GM21360 (cell line): Measurements from ENCODE around the gene BEND5.
A peak's percentile ranks its signal among the peaks of the same experiment; 100 is the strongest.

ENCODE experiments used
- ATAC-seq: cut with Tn5 transposase; IDR thresholded peaks from one replicate; pipeline ENCODE4 v1.9.1; 2021; ENCODE audit warnings: mild to moderate bottlenecking, moderate library complexity; ENCODE audit not compliant: unreplicated experiment

BEND5 gene

DNA sequence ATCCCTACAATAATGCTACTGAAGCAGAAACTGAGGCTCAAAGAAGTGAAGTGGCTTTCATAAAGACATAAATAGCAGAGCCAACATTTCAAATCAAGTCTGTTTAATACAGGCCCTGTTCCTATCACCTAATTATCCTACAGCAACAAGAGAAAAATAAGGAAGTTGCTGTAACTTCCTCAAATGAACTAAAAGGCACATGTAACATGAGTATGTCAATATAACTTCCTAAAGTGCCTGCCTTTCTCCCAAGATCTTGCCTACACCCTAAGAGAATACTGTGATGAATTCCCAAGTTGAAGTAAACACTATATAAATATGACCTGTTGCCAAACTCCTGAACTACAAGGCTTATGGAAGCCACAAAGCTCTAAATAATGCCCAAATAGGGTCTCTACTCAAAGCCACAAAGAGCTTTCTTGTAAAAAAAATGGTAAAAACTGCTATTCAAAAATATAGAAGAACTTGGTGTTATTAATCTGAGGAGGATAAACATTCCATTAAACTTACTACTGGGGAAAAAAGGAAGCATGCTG lies 8.6 kb downstream of the BEND5 start:
- ATAC-seq, result no peak

DNA sequence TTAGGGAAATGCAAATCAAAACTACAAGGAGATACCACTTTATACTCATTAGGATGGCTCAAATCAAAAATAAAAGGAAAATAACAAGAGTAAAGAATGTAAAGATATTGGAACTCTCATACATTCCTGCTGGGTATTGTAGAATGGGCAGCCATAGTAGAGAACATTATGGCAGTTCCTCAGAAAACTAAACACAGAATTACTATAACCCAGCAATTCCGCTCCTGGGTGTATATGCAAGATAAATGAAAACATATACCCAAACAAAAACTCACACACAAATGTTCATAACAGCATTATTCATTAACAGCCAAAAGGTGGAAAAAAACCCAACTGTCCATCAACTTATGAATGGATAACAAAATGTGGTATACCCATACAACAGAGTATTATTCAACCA lies 11.4 kb downstream of the BEND5 start:
- ATAC-seq, result no peak

- ATAC-seq, result no peak
Observed at GRCh38 chr1:48761986-48762385, 14.7 kb downstream of the BEND5 start.

- ATAC-seq, result no peak
Observed at GRCh38 chr1:48761411-48761810, 15.3 kb downstream of the BEND5 start.

- no peak for ATAC-seq
Observed at GRCh38 chr1:48760857-48761256, 15.8 kb downstream of the BEND5 start.

GRCh38 chr1:48758976-48759375 lies 17.7 kb downstream of the BEND5 start:
- no peak for ATAC-seq

- ATAC-seq, result no peak
Observed at GRCh38 chr1:48757363-48757762, 19.3 kb downstream of the BEND5 start.

DNA sequence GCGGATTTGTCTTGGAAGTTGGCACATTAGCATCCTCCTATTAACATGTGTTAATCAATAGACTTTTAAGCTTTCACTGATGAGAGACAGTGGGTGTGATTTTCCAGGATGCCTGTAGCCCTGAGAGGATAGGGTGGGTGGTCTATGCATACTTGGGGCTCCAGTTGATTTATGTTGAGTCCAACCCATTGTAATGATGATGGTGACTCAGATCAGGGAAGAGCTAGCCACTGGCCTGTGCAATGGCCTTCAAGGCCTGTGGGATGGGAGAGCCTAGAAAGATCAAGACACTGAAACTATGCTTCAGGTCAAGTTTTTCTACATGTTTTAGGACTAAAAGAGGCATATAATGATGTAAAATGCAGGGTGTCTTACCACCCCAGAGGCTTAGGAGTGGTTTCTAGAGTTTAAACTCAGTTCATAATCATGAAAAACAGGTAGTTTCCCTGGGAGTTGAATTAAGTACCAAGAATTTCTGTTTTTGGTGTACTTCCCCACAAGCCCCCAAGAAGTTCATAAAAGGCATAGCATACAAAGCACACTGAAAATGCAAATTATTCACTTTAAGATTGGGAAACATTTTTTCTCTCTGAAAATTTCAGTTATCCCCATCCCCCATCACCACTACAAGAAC lies 19.9 kb downstream of the BEND5 start:
- ATAC-seq, result no peak

DNA sequence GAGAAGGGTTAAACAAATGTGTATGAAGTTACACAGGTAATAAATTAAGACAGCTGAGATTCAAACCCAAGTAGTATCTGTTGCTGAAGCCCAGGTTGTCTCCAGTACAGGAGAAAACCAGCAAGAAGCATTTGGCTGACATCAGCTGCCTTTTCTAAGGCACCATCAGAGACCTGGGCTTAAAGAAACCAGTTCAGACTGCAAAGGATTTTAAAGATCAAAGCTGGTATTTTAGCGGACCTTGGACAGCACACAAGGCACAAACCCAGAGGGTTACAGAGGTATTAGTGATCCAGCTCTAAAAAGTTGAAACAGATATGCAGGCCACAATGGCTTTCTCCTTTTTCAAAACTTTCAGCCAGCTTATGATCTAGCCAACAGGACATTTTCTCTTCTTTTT lies 23.4 kb downstream of the BEND5 start:
- ATAC-seq, result no peak

GRCh38 chr1:48750109-48750508 lies 26.6 kb downstream of the BEND5 start:
- ATAC-seq, result peak; percentile 98

DNA sequence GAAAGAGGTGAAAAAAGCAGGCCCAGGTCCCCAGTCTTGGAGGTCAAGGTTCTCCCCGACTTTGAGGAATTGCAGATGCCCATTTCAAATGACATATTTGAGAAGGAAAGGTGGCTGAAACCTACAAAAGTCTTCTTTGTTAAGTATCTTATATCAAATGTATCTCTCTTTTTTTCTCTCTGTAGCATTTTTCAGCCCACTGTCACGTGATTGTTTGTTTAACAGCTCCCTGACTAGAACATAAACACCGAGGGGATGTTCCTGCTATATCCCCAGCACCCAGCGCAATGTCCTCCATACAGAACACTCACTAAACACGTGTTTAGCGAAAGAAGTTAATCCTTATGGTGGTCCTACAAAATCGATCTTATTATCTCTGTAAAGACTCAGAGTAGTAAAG lies 27.6 kb downstream of the BEND5 start:
- ATAC-seq, result no peak

- ATAC-seq, result no peak
Observed at GRCh38 chr1:48746906-48747305, 29.8 kb downstream of the BEND5 start.

DNA sequence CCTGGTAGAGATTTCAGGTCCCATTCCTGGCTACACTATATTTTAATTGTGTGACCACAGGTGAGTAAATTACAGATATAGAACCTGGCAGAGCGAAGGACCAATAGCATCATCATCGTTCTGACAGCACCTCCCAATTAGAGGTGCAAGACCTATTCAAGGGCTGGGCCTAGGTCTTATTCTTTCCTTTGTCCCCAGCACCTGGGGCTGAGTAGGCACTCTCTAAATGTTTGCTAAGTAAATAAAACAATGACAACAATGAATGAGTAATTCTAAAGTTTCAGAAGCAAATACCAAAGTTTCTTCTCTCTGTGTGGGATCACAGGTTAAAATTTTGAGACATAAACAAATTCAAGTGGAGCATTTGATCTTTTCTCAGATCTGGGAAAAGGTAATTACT lies 32.7 kb downstream of the BEND5 start:
- no peak for ATAC-seq

DNA sequence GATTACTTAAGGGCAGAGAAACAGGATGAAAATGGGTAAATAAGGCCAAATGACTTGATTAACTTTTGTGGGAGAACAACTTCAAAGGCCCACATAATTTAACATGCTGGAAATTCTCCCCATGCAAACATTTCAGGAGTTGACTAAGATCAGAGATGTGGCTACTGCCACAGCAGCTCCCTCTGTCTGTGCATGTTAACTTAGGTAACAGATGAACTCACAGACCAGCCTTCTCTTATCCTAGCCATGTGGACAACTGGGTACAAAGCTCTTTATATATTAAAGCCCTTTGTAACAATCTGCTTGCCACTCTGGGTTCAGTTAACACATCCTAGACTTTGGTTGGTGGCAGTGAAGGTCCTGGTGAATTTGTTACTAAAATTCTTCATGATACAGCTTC lies 33.2 kb downstream of the BEND5 start:
- ATAC-seq, result no peak

DNA sequence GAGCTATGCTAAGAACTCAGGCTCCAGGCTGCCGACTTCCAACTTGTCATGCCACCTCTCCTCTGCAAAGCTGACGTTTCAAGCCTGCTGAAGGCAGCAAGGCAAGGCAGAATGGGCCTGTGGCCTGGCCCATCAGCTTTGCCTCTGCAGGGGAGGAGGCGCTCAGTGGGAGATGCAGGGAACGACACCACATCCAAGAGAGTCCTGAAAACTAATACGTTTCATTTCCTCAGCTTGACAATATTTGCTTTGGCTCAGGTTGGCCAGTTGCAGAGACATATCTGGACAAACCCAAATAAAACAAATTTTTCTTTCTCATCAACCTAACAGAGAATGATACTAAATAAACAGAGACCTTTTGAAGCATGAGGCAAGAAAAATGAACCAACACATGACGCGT lies 35.3 kb downstream of the BEND5 start:
- no peak for ATAC-seq

- ATAC-seq, result no peak
Observed at GRCh38 chr1:48740621-48741020, 36.1 kb downstream of the BEND5 start.

DNA sequence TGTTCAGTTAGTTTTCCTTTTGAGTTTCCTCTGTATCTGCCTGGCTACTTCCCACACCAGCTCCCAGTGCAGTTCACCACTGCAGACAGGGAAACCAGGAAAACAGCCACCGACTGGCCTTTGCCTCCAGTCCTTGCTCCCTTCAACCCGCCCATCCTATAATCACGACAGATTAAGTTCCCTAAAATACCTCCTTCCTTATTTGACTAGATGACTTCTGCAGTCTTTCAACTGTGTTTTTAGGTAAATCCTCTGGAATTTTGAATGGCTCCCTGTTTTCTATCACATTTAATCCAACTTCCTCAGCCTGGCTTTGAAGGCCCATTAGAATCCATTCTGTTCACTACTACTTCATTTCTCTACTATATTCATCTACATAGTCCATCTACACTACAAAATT lies 37.6 kb downstream of the BEND5 start:
- ATAC-seq, result no peak

GRCh38 chr1:48738356-48738755 lies 38.3 kb downstream of the BEND5 start:
- ATAC-seq, result no peak

GRCh38 chr1:48735796-48736195 lies 40.9 kb downstream of the BEND5 start:
- ATAC-seq, result no peak

DNA sequence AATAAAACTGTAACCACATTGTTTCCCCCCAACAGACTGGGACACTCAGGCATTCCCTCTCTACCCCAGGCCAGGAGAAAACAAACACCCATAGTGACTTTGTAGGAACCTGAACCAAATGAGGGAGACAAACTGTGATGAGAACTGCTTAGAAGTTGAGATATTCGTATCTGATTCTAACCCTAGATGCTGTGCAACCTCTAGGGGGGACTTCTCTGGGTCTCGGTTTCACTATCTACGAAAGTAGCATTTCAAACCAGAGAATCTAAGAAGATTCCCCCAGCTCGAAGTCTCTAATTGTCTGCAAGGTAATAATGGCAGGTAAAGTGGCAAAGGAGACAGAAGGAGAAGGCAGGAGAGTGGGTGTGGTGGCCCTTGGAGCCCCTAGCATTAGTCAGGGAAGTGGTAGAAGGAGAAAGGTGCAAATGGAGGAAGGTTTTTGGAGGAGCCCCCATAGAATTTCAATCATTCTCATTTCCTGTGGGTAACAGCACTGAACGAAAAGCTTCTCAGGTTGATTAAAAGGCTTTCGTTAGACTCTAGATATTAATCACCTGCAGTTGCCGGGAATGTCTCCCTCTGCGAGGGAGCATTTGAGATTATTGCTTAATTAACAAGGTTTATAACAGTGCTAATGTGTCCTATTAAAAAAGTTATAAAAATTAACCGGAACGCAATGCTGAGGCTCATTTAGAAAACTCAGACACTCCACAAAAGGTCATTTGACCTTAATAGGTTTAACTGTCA lies 46.4 kb downstream of the BEND5 start:
- peak; percentile 71 for ATAC-seq

GRCh38 chr1:48728584-48728983 lies 48.1 kb downstream of the BEND5 start:
- ATAC-seq, result no peak

- ATAC-seq, result no peak
Observed at GRCh38 chr1:48726557-48727215, 50.0 kb downstream of the BEND5 start.
